OCI-LY3 (cell line): ENCODE data around the gene ARHGAP10.

Experiments
- H2AFZ ChIP-seq: fragments of 200-600, 300-600 bp; shearing (Covaris generic); 2 replicates; pipeline ENCODE4 v1.6.0; 2014; ENCODE audit warnings: antibody characterized with exemption, low read depth, low read length
- H3K27ac ChIP-seq: fragments of 200-600, 300-600 bp; sonication (generic); 2 replicates; pipeline ENCODE4 v1.5.1; 2014; ENCODE audit warnings: mild to moderate bottlenecking, low read length, moderate library complexity, mixed read lengths
- H3K27me3 ChIP-seq: fragments of 200-600, 300-600 bp; sonication (generic); 2 replicates; pipeline ENCODE4 v1.6.1; 2014; ENCODE audit warnings: low read depth, low read length, mixed read lengths
- H3K36me3 ChIP-seq: fragments of 200-600, 300-600 bp; sonication (generic); replicated peaks from 2 replicates; pipeline ENCODE3; 2014; ENCODE audit warnings: low read depth, low read length, mixed read lengths
- H3K4me1 ChIP-seq: fragments of 300-600, 200-600 bp; sonication (generic); 2 replicates; pipeline ENCODE4 v1.6.1; 2014; ENCODE audit warnings: low read length, mixed read lengths
- H3K4me2 ChIP-seq: fragments of 200-600, 300-600 bp; sonication (generic); 2 replicates; pipeline ENCODE4 v1.6.1; 2014; ENCODE audit warnings: low read length, mixed read lengths
- H3K4me3 ChIP-seq: fragments of 300-600, 200-600 bp; sonication (generic); 2 replicates; pipeline ENCODE4 v1.5.1; 2014; ENCODE audit warnings: antibody characterized with exemption, mild to moderate bottlenecking, low read length, moderate library complexity
- H3K79me2 ChIP-seq: fragments of 300-600, 200-600 bp; shearing (Covaris generic); 2 replicates; pipeline ENCODE4 v1.6.1; 2014; ENCODE audit warnings: mild to moderate bottlenecking, low read length, mixed read lengths
- H3K9ac ChIP-seq: fragments of 300-600, 200-600 bp; shearing (Covaris generic); 2 replicates; pipeline ENCODE4 v1.6.0; 2014; ENCODE audit warnings: mild to moderate bottlenecking, low read length, moderate library complexity
- H3K9me3 ChIP-seq: fragments of 200-600, 300-600 bp; shearing (Covaris generic); 2 replicates; pipeline ENCODE4 v1.6.1; 2014; ENCODE audit warnings: low read length, mixed read lengths; ENCODE audit not compliant: insufficient read depth
- H4K20me1 ChIP-seq: fragments of 200-600, 300-600 bp; sonication (generic); 2 replicates; pipeline ENCODE4 v1.6.1; 2016; ENCODE audit warnings: low read length, mixed read lengths; ENCODE audit not compliant: insufficient read depth
- CTCF ChIP-seq: fragments of 200-600, 300-600 bp; sonication (generic); IDR thresholded peaks from 2 replicates; pipeline ENCODE4 v1.5.1; 2014; ENCODE audit warnings: antibody characterized with exemption, low read length, low read depth
- EZH2phosphoT487 ChIP-seq: fragments of 200-600 bp; shearing (Covaris generic); IDR thresholded peaks from 2 replicates; pipeline ENCODE4 v1.6.1; 2018; ENCODE audit warnings: antibody characterized with exemption, mixed run types, low read depth

The ARHGAP10 gene

GRCh38 chr4:147747787-147748454 is 16.0 kb downstream of the ARHGAP10 start:
- H3K36me3 ChIP-seq: no peaks in the 10 kb centered on the region
- H3K27ac ChIP-seq: no peak overlapping the region
- no peaks in the 10 kb centered on the region for H4K20me1 ChIP-seq
- H3K9me3 ChIP-seq: no peaks in the 10 kb centered on the region
- H3K4me3 ChIP-seq: no peak overlapping the region
- peaks cover 10% of the 10 kb centered on the region for H3K4me1 ChIP-seq
- peaks cover 3% of the 10 kb centered on the region; the same call in 1 of the 2 replicates for H3K79me2 ChIP-seq
- H3K9ac ChIP-seq: no peak overlapping the region
- H2AFZ ChIP-seq: no peak overlapping the region
- TF ChIP-seq CTCF: no peak
- TF ChIP-seq EZH2phosphoT487: no peak
- no peaks in the 10 kb centered on the region for H3K27me3 ChIP-seq
- no peak overlapping the region for H3K4me2 ChIP-seq

GRCh38 chr4:147749811-147750321 is 18.0 kb downstream of the ARHGAP10 start:
- TF ChIP-seq CTCF: no peak
- no peak for TF ChIP-seq EZH2phosphoT487
- Histone ChIP-seq H3K79me2 (no peaks in the 10 kb centered on the region), H3K9me3 (no peaks in the 10 kb centered on the region), H3K4me2 (peak overlapping the region; percentile 0; the same call in 1 of the 2 replicates), H3K27ac (no peak overlapping the region), H3K27me3 (no peaks in the 10 kb centered on the region), H3K4me3 (no peak overlapping the region), H3K36me3 (no peaks in the 10 kb centered on the region), H3K9ac (no peak overlapping the region), H2AFZ (no peak overlapping the region), H4K20me1 (no peaks in the 10 kb centered on the region), H3K4me1 (peaks cover 10% of the 10 kb centered on the region)

GRCh38 chr4:147753047-147753446 is 21.2 kb downstream of the ARHGAP10 start:
- no peak for TF ChIP-seq EZH2phosphoT487
- TF ChIP-seq CTCF: no peak
- H3K79me2 ChIP-seq: no peaks in the 10 kb centered on the region
- no peaks in the 10 kb centered on the region for H3K36me3 ChIP-seq
- H3K9me3 ChIP-seq: no peaks in the 10 kb centered on the region
- no peak overlapping the region for H3K4me3 ChIP-seq
- H3K27ac ChIP-seq: no peak overlapping the region
- no peaks in the 10 kb centered on the region for H4K20me1 ChIP-seq
- no peaks in the 10 kb centered on the region for H3K27me3 ChIP-seq
- H3K4me1 ChIP-seq: peaks cover 10% of the 10 kb centered on the region
- no peak overlapping the region for H3K9ac ChIP-seq
- H3K4me2 ChIP-seq: no peak overlapping the region
- H2AFZ ChIP-seq: no peak overlapping the region

GRCh38 chr4:147754037-147754445 is 22.2 kb downstream of the ARHGAP10 start:
- no peaks in the 10 kb centered on the region for H3K36me3 ChIP-seq
- no peak overlapping the region for H3K4me2 ChIP-seq
- no peak overlapping the region for H3K27ac ChIP-seq
- peaks cover 10% of the 10 kb centered on the region for H3K4me1 ChIP-seq
- no peak overlapping the region for H3K4me3 ChIP-seq
- no peaks in the 10 kb centered on the region for H3K79me2 ChIP-seq
- H3K27me3 ChIP-seq: no peaks in the 10 kb centered on the region
- no peak overlapping the region for H2AFZ ChIP-seq
- no peak overlapping the region for H3K9ac ChIP-seq
- no peaks in the 10 kb centered on the region for H4K20me1 ChIP-seq
- no peaks in the 10 kb centered on the region for H3K9me3 ChIP-seq
- TF ChIP-seq EZH2phosphoT487 (no peak), CTCF (no peak)
